Natural killer cell (primary cell): ENCODE results near the gene CRYBB3. TPM values are rescaled to one million over a fixed set of nuclear protein-coding genes. Genes with fewer than 3 reads are reported as not detected.

Source experiments
- ATAC-seq, 3 donors: fragments of 150-1000 bp in 2 of 3; fragments of 200-7000 bp in 1 of 3; cut with Tn5 transposase; 1 replicate in 1 of 3; 2 replicates in 2 of 3; pipeline ENCODE4 v1.10.0; 2021; ENCODE audit warnings: mild to moderate bottlenecking in 2 of 3, moderate library complexity in 2 of 3
- DNase-seq, 2 donors: peaks; one replicate each; pipeline versions ENCODE4 v3.0.0 to v3.0.0-alpha.2; 2013 to 2021; ENCODE audit warnings: mixed read lengths in 1 of 2
- H3K27ac ChIP-seq: one replicate; pipeline ENCODE4 v1.5.1; 2013; ENCODE audit warnings: mild to moderate bottlenecking, low read length
- H3K27me3 ChIP-seq: one replicate; pipeline ENCODE4 v1.6.1; 2013; ENCODE audit warnings: low read length; ENCODE audit not compliant: control insufficient read depth, insufficient read depth
- H3K36me3 ChIP-seq: one replicate; pipeline ENCODE4 v1.6.1; 2013; ENCODE audit warnings: low read length; ENCODE audit not compliant: control insufficient read depth, insufficient read depth
- H3K4me1 ChIP-seq: one replicate; pipeline ENCODE4 v1.6.1; 2013; ENCODE audit warnings: low read length; ENCODE audit not compliant: control insufficient read depth, insufficient read depth
- H3K4me3 ChIP-seq: one replicate; pipeline ENCODE4 v1.5.1; 2013; ENCODE audit warnings: low read length
- H3K9me3 ChIP-seq: one replicate; pipeline ENCODE4 v1.6.1; 2013; ENCODE audit warnings: low read length; ENCODE audit not compliant: control insufficient read depth, insufficient read depth
- H3K27ac Mint-ChIP-seq, 2 donors: one replicate each; pipeline ENCODE4 v1.8.0; 2022; ENCODE audit warnings: mild to moderate bottlenecking in 2 of 2, mixed read lengths in 2 of 2, moderate library complexity in 1 of 2
- H3K27me3 Mint-ChIP-seq, 2 donors: one replicate each; pipeline ENCODE4 v1.8.0; 2022; ENCODE audit warnings: low read depth in 2 of 2, mixed read lengths in 2 of 2
- H3K36me3 Mint-ChIP-seq: one replicate; pipeline ENCODE4 v1.8.0; 2022; ENCODE audit warnings: mixed read lengths
- H3K4me1 Mint-ChIP-seq, 2 donors: one replicate each; pipeline ENCODE4 v1.8.0; 2022; ENCODE audit warnings: mixed read lengths in 2 of 2
- H3K4me3 Mint-ChIP-seq: one replicate; pipeline ENCODE4 v1.8.0; 2022; ENCODE audit warnings: mild to moderate bottlenecking, moderate library complexity, mixed read lengths
- H3K9me3 Mint-ChIP-seq, 2 donors: one replicate each; pipeline ENCODE4 v1.8.0; 2022; ENCODE audit warnings: mixed read lengths in 2 of 2
- CTCF ChIP-seq: fragments of 200-600 bp; IDR thresholded peaks from one replicate; pipeline ENCODE4 v1.8.0; 2022; ENCODE audit warnings: antibody characterized with exemption
- WGBS: methylation state at CpG from one replicate; pipeline ENCODE4 v1.1.7; 2013; ENCODE audit warnings: missing lambda C conversion rate; ENCODE audit not compliant: insufficient coverage; 5-methylcytosine and 5-hydroxymethylcytosine counted together
- intact Hi-C: fragments of 100-400 bp; cut with micrococcal nuclease; formaldehyde crosslinking; loops from one replicate; pipeline ENCODE4 v1.14.2; 2022
- total RNA-seq, 4 donors: library from RNA; stranded (reverse); fragments of 120-200 nt in 1 of 4; gene quantifications; one replicate each; pipeline versions ENCODE4 v1.2.3 to v1.2.4, GENCODE V29; 2013 to 2022

The CRYBB3 gene
- total RNA-seq, 3 donors from 2014 or later (not counting 1 experiment from before 2014, with no cell fraction given), result 0.68 TPM; not detected in 2

- ATAC-seq (peak in 1 of 3 donors; percentile 24), DNase-seq (peak in 1 of 2 donors; percentile 59)
- Histone ChIP-seq H3K4me3 (no peak overlapping the region), H3K4me1 (no peaks in the 10 kb centered on the region), H3K36me3 (peaks cover 5% of the 10 kb centered on the region), H3K9me3 (no peaks in the 10 kb centered on the region), H3K27ac (no peak overlapping the region), H3K27me3 (no peaks in the 10 kb centered on the region)
- H3K4me1 Mint-ChIP-seq, result no peaks in the 10 kb centered on the region
- no peak for TF ChIP-seq CTCF
- H3K27ac Mint-ChIP-seq, result no peak overlapping the region
- no peaks in the 10 kb centered on the region for H3K36me3 Mint-ChIP-seq
- H3K27me3 Mint-ChIP-seq, result no peaks in the 10 kb centered on the region
- H3K4me3 Mint-ChIP-seq, result no peak overlapping the region
- no peaks in the 10 kb centered on the region for H3K9me3 Mint-ChIP-seq
- intact Hi-C loops, result loop anchor here (1.0 kb wide), 1 partner anchor 91 kb away; no protein-coding TSS in a partner anchor
- WGBS, result 54% methylated on average over 5 of the region's 5 CpGs
These were observed 27.5 kb upstream of the CRYBB3 start for GRCh38 chr22:25172153-25172552.

GRCh38 chr22:25174156-25174887 lies 25.3 kb upstream of the CRYBB3 start:
- intact Hi-C loops, result no loop called here
- H3K9me3 ChIP-seq, result peaks cover 1% of the 10 kb centered on the region

GRCh38 chr22:25174888-25175411 lies 24.7 kb upstream of the CRYBB3 start:
- Mint-ChIP-seq H3K27ac (no peak overlapping the region), H3K4me3 (no peak overlapping the region), H3K36me3 (peaks cover 7% of the 10 kb centered on the region), H3K27me3 (no peaks in the 10 kb centered on the region), H3K4me1 (no peaks in the 10 kb centered on the region), H3K9me3 (peaks cover 0 to 3% of the 10 kb centered on the region in 2 donors)
- H3K9me3 ChIP-seq, result peaks cover 5% of the 10 kb centered on the region
- peaks cover 5% of the 10 kb centered on the region for H3K36me3 ChIP-seq
- H3K4me1 ChIP-seq, result peaks cover 2% of the 10 kb centered on the region
- intact Hi-C loops, result no loop called here
- WGBS, result 81% methylated on average over 6 of the region's 6 CpGs
- ATAC-seq (no peak), DNase-seq (no peak)
- H3K27ac ChIP-seq, result no peak overlapping the region
- no peak overlapping the region for H3K4me3 ChIP-seq
- no peaks in the 10 kb centered on the region for H3K27me3 ChIP-seq
- TF ChIP-seq CTCF, result no peak

More at GRCh38 chr22:25174156-25174887, 25.3 kb upstream of the CRYBB3 start:
- ATAC-seq (no peak), DNase-seq (no peak)
- Mint-ChIP-seq H3K27me3 (no peaks in the 10 kb centered on the region), H3K4me1 (no peaks in the 10 kb centered on the region), H3K36me3 (peaks cover 1% of the 10 kb centered on the region), H3K27ac (no peak overlapping the region), H3K4me3 (no peak overlapping the region), H3K9me3 (no peaks in the 10 kb centered on the region)
- 89% methylated on average over 13 of the region's 13 CpGs for WGBS
- Histone ChIP-seq H3K4me3 (no peak overlapping the region), H3K27me3 (no peaks in the 10 kb centered on the region), H3K27ac (no peak overlapping the region), H3K4me1 (peaks cover 2% of the 10 kb centered on the region), H3K36me3 (peaks cover 5% of the 10 kb centered on the region)
- TF ChIP-seq CTCF, result no peak
